NK-92 (cell line): ENCODE data around the gene LIN7A.

Experiments used
- DNase-seq: peaks from one replicate; lab custom pipeline; 2025; ENCODE audit not compliant: unreplicated experiment; lab: John Stamatoyannopoulos, UW

LIN7A gene

DNA sequence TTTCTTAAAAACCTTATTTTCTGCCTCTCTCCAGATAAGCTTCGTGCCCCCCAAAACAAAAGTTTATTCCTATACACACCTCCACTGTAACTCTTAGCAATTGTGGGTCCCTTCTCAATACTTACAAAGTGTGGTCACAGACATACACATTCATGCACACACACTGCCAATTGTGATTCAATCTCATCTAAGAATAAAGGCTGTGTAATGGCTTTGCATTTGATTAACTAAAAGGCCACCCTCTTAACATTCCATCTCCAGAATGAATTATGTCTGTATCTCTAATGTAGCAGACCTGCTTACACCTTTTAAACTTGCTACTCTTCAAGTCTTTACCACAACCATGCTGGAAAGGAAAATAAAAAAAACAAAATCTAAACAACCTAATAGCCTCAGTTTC lies 171.5 kb downstream of the LIN7A start:
- DNase-seq = no peak

GRCh38 chr12:80763874-80764273 lies 173.9 kb downstream of the LIN7A start:
- no peak for DNase-seq

GRCh38 chr12:80761838-80762237 lies 175.9 kb downstream of the LIN7A start:
- no peak for DNase-seq

DNA sequence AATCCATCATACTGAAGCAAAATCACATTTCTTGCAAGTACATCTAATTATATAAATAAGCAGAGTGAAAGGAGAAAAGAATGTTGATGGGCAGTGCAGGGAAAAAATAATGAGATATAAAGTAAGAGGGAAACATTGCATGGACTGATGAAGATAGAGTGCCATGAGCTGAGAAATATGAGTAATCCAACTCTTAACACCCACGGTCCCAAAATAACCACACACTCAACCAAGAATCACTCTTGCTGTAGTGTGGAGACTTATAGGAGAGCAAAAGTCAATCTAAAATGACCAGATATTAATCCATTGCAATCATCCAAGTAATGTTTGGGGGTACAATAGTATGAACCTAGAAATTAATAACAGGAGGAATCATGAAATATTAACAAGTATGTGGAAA lies 180.9 kb downstream of the LIN7A start:
- DNase-seq = no peak

DNA sequence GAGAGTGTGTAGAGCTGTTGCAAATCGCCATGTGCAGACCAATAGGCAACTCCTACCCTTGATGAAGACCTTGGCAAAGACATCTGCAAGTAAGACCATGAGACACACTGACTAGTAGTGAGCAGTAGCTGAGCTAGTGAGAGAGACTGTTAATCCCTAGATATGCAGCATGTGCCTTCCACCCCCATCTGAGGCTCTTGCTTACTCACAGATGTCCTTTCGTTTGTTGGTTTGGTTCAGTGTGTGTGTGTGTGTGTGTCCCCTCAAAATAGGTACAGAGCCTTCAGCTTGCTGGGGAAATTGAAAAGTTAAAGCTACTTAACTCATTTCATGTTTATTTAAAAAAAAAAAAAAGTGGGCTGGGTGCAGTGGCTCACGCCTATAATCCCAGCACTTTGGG lies 183.5 kb downstream of the LIN7A start:
- DNase-seq = no peak

DNA sequence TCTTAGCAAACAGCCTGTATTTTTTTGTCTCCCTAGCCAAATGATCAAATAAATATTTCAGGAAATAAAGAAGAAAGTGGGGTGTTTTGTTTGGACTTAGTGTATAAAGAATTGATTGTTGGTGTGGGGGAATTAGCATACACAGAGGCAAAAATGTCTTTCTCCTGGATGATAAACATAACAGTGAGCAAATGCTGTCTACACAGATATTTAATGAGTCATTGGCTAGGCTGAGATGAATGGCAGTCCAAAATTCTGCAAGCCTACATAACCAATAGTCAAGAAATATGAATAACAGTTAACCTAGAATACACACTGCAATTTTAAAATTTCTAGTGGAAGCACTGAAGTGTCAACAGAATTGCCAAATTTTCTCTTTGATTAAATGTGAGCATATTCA lies 185.3 kb downstream of the LIN7A start:
- no peak for DNase-seq

GRCh38 chr12:80749456-80749855 lies 188.3 kb downstream of the LIN7A start:
- no peak for DNase-seq

DNA sequence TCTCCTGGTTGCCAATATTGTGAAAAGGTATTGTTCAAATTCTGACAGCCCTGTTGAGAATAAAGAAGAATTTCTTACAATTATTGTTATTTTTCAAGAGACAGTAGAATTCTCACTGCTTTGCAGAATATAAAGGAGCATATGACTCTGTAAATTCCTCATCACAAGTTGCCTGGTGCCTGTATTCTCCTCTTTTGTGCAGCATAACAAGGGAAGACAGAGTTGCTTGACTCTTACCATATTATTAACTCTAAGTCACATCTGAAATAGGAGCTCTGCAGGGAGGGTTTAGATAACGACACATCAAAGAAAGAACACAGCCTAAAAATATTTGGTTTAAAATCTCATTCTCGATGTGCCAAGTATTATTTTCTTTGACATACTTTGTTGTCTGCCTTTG lies 189.9 kb downstream of the LIN7A start:
- no peak for DNase-seq

GRCh38 chr12:80745851-80746505 lies 191.8 kb downstream of the LIN7A start:
- DNase-seq = no peak
